Tongue (tissue), 3 donors: Measurements from ENCODE around the gene SPECC1. TPM values are rescaled to one million over a fixed set of nuclear protein-coding genes. Genes with fewer than 3 reads are reported as not detected.
A peak's percentile ranks its signal among the peaks of the same experiment; 100 is the strongest.
"Not testable (repeated sequence)": the region's sequence is repeated elsewhere in the genome, so short reads cannot be mapped to it uniquely, and the experiment has no call there.

Experiments used
- DNase-seq: peaks from one replicate; pipeline ENCODE4 v3.0.0-alpha.2; 2015
- small RNA-seq: library from RNA; depleted of rRNA; stranded (forward); fragments of <200 nt; gene quantifications from one replicate; pipeline ENCODE3, GENCODE V24; 2014; ENCODE audit warnings: low replicate concordance
- total RNA-seq: library from RNA; depleted of rRNA; stranded (reverse); fragments of >200 nt; gene quantifications from one replicate; pipeline ENCODE4 v1.2.3, GENCODE V29; 2014

The SPECC1 gene
- total RNA-seq, 1 donor from 2014 or later: 23.1 TPM

DNA sequence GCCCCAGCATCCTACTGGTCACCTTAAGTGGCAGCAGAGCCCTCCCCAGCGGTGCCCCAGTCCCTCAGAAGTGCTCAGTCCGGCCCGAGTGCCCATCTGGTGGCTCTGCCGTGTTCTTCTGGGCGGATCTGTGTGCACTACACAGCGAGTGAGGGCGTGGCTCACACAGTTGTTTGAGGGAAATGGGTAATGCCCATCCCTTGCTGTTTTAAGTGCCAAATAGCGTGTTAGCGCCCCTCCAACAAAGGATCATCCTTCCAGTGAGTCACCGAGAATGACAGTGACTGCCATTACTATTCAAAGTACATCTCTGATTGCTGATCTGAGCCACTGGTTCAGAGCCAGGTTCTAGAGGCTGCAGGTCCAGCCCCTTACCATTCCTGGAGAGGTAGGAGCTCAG lies 306.2 kb downstream of the SPECC1 start:
- DNase-seq: peak; percentile 56

DNA sequence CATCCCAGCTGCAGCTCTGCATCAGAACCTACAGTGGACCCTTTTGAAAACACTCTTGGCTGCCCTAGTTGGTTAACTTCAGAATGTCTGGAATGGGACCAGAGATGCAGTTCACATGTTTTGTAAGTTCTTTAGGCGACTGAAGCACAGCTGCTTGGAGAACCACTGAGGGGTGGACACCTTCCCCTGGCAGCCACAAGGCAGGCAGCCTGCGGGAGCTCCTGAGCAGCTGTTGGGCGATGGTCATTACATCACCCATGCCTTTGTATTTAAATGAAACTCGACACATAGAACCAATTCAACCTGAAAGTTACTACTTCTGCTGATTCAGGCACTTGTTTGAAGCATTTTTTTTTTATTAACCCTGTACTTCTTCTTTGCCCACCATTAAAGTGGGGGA lies 306.7 kb downstream of the SPECC1 start:
- DNase-seq: peak; percentile 84

DNA sequence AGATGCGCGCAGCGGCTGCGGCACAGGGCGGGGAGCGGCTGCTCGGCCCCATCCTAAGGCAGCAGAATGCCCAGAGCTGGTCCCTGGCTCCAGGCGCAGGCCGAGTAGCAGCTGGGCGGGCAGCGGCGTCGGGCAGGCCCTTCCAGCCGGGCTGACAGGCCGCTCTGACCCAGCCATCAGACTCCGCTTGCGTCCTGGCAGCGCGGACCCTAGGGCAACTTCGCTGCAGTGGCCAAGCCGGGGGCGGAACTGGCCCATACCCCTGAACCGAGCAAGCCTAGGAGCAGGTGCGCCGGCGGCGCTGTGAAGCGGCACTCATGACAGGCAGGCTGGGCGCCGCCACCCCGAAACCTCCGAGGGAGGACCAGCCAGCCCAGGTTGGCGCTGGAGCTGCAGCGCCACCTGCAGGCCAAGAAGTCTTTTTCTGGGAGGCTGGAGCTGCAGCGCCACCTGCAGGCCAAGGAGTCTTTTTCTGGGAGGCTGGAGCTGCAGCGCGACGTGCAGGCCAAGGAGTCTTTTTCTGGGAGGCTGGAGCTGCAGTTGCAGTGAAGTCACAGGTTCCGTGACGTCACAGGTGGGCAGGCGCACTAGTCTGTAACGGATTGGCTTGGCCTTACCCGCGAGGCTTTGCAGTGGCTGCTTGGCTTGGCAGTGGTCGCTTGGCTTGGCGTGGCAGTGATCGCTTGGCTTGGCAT lies 311.5 kb downstream of the SPECC1 start:
- DNase-seq: peak; percentile 83

DNA sequence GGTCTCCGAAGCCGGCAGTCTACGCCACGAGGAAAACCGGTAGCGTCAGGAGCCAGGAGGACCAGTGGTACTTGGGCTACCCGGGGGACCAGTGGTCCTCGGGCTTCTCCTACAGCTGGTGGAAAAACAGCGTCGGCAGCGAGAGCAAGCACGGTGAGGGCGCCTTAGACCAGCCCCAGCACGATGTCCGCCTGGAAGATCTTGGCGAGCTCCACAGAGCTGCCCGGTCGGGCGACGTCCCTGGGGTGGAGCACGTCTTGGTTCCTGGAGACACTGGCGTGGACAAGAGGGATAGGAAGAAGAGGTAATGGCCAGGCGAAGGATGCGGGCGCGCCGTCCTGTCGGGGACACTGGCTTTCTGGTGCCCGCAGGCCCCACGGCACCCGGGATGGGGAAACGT lies 312.2 kb downstream of the SPECC1 start:
- not testable (repeated sequence) for DNase-seq

DNA sequence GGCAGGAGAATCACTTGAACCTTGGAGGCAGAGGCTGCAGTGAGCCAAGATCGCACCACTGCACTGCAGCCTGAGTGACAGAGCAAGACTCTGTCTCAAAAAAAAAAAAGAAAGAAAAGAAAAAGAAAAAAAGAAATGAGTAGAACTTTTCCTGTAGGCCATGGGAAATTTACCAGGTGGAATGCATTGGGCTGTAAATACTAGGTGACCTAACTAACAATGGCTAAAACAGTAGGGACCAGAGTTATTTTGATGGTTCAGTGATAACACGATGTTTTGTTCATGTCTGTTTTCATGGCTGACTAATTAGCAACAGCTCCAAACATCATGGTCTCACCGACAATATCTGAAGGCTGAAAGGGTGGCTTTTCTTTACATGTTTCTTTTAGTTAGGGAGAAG lies 318.6 kb downstream of the SPECC1 start:
- DNase-seq: not testable (repeated sequence)

DNA sequence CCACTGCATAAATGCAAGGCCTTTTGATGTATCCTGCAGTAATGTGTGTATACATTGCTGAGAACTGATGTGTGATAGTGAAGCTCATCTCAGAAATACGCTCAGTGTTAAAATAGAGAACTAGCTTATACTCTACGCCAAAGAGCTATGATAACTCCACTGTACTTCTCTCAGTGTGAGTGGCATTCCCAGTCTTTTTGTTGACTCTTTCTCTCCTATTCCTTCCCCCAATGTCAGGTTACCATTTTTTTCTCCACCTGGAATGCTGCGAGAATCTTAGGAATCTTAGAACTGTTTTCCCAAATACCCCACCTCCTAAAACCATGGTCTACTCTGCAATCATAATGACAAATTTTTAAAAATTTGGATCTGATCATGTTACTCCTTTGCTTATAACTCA lies 342.2 kb downstream of the SPECC1 start:
- DNase-seq: not testable (repeated sequence)

DNA sequence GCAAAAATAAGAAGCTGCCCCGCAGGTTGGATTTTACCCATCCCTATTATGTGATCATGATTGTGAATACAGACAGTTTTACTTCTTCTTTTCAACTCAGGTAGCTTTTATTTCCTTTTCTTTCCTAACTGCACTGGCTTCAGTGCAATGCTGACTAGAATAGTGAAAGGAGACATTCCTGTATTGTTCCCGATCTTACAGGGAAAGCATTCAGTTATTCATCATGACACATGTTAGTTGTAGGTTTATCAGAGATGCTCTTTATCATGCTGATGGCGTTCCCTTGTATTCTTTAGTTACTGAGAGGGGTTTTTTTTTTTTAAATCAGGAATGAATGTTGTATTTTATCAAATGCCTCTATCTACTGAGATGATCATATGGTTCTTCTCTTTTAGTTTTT lies 343.4 kb downstream of the SPECC1 start:
- DNase-seq: not testable (repeated sequence)

DNA sequence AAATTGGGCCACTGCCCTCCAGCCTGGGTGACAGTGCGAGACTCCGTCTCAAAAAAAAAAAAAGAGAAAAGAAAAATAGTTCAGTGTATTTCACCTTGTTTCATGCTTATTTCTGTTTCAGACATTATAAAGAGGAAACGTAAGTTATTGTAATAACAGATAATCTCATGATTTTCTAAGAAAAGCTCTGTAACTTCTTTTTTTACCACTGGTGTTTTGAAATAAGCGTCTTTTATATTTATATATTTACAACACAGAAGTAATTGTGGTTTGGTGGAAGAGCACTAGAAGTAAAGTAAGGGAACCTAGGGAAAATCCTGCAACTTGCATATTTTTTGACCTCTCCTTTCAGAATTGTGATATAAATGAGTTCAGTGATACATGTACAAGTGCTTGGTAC lies 354.7 kb downstream of the SPECC1 start:
- not testable (repeated sequence) for DNase-seq

Small RNA genes lying within 50 kb of the gene (small RNA-seq; reads per million reads assigned to genes)
- gene AC008088.1 (not detected), gene RNU6-1057P (not detected), gene RNU6-258P (not detected), gene RNU6-467P (not detected)

Other genes starting within 250 kb of the SPECC1 start
- 24.6 TPM for gene ULK2, start 141.4 kb upstream of the SPECC1 start, total RNA-seq
- gene AKAP10, start 31.5 kb upstream of the SPECC1 start, total RNA-seq: 31.5 TPM